HAP-1 (cell line): ENCODE data around the gene VPS8.

ENCODE experiments used
- DNase-seq, 2 experiments: peaks; one replicate each; pipeline ENCODE4 v3.0.0-alpha.2; 2016 to 2020; ENCODE audit warnings: low spot score in 2 of 2
- H3K27me3 ChIP-seq: fragments of 250-450 bp; sonication (Bioruptor Pico); 2 replicates; pipeline ENCODE4 v1.5.1; 2020; ENCODE audit warnings: low read depth, mild to moderate bottlenecking, moderate library complexity
- H3K36me3 ChIP-seq: fragments of 250-450 bp; sonication (Bioruptor Pico); replicated peaks from 2 replicates; pipeline ENCODE4 v1.5.1; 2020; ENCODE audit warnings: mild to moderate bottlenecking
- H3K4me1 ChIP-seq: fragments of 250-450 bp; sonication (Bioruptor Pico); 2 replicates; pipeline ENCODE4 v1.5.1; 2020; ENCODE audit warnings: mild to moderate bottlenecking
- H3K4me3 ChIP-seq: fragments of 250-450 bp; sonication (Bioruptor Pico); 2 replicates; pipeline ENCODE4 v1.5.1; 2020; ENCODE audit warnings: mild to moderate bottlenecking, moderate library complexity
- H3K9me3 ChIP-seq: fragments of 250-450 bp; sonication (Bioruptor Pico); 2 replicates; pipeline ENCODE4 v1.5.1; 2020; ENCODE audit warnings: mild to moderate bottlenecking, moderate library complexity
- in situ Hi-C: fragments of 300-500 bp; cut with MboI; formaldehyde crosslinking; loops from 3 replicates; pipeline ENCODE4 v1.14.3; 2020; ENCODE audit warnings: low sequenced_read_pairs, inconsistent platforms, mixed read lengths

VPS8 gene, protein sequence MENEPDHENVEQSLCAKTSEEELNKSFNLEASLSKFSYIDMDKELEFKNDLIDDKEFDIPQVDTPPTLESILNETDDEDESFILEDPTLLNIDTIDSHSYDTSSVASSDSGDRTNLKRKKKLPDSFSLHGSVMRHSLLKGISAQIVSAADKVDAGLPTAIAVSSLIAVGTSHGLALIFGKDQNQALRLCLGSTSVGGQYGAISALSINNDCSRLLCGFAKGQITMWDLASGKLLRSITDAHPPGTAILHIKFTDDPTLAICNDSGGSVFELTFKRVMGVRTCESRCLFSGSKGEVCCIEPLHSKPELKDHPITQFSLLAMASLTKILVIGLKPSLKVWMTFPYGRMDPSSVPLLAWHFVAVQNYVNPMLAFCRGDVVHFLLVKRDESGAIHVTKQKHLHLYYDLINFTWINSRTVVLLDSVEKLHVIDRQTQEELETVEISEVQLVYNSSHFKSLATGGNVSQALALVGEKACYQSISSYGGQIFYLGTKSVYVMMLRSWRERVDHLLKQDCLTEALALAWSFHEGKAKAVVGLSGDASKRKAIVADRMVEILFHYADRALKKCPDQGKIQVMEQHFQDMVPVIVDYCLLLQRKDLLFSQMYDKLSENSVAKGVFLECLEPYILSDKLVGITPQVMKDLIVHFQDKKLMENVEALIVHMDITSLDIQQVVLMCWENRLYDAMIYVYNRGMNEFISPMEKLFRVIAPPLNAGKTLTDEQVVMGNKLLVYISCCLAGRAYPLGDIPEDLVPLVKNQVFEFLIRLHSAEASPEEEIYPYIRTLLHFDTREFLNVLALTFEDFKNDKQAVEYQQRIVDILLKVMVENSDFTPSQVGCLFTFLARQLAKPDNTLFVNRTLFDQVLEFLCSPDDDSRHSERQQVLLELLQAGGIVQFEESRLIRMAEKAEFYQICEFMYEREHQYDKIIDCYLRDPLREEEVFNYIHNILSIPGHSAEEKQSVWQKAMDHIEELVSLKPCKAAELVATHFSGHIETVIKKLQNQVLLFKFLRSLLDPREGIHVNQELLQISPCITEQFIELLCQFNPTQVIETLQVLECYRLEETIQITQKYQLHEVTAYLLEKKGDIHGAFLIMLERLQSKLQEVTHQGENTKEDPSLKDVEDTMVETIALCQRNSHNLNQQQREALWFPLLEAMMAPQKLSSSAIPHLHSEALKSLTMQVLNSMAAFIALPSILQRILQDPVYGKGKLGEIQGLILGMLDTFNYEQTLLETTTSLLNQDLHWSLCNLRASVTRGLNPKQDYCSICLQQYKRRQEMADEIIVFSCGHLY (N-terminal part only)

DNA sequence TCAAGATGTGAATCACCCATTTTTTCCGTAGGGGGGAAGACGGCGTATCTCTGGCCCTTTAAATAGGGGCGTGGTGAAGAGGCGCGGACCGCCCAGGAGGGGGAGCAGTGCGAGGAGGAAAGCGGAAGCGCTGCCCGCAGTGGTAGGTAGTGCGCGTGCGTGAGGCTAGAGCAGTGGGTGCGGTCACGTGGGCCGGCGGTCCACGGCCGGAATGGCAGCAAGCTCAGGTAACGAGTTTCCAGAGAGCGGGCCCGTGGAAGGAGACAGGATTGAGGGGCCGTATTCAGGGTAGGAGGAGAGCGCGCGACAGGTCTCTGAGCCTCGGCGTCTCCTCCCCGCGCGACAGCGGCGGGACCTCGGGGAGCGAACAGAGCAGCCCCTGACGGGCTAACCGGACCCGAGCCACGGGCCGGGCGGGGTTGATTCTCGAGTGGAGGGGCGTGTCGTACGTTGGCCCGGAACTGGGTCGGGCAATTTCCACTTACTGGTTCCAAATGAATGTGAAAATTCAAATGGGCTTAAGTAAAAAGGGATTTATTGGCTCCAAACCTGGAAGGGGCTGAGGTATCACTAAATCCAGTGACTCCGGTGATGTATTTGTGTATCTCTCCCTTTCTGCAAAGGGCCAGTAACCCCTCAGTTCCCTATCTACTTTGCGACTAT, at the start of gene VPS8:
Gene VPS8 (plus strand): TSS at position 168 of the 663 bp plus-strand sequence. CDS start 12,467 bp downstream, outside the sequence.
- Histone ChIP-seq H3K4me3 (peak within 1 kb of the TSS; percentile 92), H3K4me1 (peaks cover 9% of the 10 kb centered on the region), H3K9me3 (no peaks in the 10 kb centered on the region), H3K27me3 (no peaks in the 10 kb centered on the region; the same call in 1 of the 2 replicates), H3K36me3 (no peaks in the 10 kb centered on the region)
- DNase-seq = peak; percentile 94 to 98
- in situ Hi-C loops = no loop called here

DNA sequence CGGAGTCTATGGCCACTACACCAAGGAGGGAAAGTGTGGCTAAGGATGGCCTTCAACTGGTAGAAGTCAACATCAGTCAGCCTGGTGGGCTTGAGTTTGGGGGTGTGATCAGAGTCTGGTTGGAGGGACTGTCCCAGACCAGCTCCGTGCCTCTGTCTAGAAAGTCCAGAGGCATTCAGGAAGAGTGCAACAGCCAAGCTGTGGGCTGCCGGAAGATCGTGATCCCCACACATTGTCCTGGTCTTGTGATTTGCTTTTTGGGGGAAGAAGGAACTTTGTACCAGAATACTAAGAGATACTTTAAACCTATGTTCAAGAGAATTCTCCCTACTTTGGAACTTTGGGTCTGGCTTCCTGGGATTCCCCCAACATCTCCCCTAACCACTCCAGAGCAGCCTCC, 47.8 kb upstream of the VPS8 start:
- in situ Hi-C loops = no loop called here

DNA sequence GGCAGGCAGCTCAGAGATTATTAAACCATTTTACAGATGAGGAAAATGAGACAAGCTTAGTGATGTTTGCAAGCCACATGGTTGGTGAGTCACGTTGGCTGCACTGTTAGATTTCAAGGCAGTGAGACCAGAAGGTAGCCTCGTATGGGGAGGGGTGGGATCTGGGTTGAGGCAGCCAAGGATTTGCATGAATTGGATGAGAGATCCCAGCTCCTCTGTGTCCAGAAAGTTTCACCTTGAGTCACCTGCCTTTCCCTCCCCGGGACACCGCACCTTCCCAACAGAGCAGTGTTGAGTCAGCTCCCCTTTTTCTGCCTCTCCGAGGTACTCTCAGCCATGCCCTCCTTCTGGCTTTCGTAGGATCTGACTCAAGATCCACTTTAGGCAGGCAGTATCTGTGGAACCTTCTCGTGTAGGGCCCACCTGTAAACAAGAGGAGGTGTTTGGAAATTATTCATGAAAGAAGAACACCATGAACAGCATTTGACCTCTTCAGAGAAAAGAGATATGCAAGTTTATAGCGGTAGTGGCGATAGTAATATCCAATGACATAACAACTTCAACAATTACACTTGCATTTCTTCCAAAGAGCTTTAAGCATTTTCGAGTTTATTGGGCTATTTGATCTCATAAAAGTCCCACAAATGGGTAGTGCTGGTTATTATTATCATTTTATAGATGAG, 46.8 kb upstream of the VPS8 start:
- Histone ChIP-seq H3K27me3 (no peaks in the 10 kb centered on the region), H3K9me3 (no peaks in the 10 kb centered on the region), H3K4me3 (no peak overlapping the region), H3K4me1 (no peaks in the 10 kb centered on the region), H3K36me3 (no peaks in the 10 kb centered on the region)
- no peak for DNase-seq
- in situ Hi-C loops = no loop called here

More for the DNA sequence above, 47.8 kb upstream of the VPS8 start:
- no peak overlapping the region for H3K4me3 ChIP-seq
- H3K36me3 ChIP-seq = no peaks in the 10 kb centered on the region
- DNase-seq = no peak
- no peaks in the 10 kb centered on the region for H3K9me3 ChIP-seq
- no peaks in the 10 kb centered on the region for H3K4me1 ChIP-seq
- H3K27me3 ChIP-seq = no peaks in the 10 kb centered on the region

DNA sequence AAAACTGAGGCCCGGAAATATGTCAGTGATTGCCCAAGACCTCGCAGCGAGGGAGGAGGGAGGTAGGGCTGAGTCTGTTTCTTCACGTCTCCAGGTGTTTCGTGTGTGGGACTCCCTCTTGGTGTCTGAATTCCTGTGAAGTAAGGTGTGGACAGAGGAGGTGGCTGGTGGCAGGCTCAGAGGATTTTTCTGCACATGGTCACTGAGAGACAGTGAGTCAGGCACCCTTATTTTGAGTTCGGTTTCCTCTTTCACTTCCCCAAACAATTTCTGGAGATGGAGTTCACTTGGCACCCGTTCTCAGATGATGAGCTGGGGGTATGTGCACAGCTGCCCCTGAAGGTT, 46.3 kb upstream of the VPS8 start:
- no peaks in the 10 kb centered on the region for H3K4me1 ChIP-seq
- H3K4me3 ChIP-seq = no peak overlapping the region
- no peak for DNase-seq
- no peaks in the 10 kb centered on the region for H3K36me3 ChIP-seq
- no peaks in the 10 kb centered on the region for H3K27me3 ChIP-seq
- H3K9me3 ChIP-seq = no peaks in the 10 kb centered on the region
- in situ Hi-C loops = no loop called here

DNA sequence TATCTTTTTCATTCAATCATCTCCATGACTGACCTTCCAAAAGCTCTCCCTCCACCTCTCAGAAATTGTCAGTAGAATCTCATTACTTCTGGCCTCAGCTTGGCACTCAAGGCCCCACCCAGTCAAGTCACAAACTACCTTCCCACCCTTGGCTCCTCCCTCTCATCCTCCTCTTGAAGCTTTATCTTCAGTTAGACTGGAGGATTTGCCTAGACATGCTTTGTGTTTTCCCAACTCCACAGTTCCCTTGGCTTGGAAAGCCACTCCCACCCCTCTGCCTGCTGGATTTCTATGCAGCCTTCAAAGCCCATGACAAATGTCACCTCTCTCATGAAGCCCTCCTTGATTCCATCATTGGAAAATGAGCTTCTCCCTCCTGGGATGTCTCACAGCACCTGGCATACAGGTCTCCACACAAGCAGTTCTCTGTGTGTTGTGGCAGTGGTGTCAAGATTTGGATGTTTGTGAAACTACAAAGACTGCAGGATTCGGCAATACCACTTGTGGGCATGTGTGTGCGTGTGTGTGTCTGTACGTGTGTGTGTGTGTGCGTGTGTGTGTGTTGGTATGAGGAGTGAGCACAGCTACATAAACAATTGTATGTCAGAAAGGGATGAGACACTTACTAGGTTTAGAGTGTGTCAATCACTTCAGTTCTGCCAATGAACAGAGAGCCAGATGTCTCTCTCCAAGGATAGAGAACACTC, 45.3 kb upstream of the VPS8 start:
- H3K36me3 ChIP-seq = no peaks in the 10 kb centered on the region
- no peaks in the 10 kb centered on the region for H3K27me3 ChIP-seq
- no peaks in the 10 kb centered on the region for H3K4me1 ChIP-seq
- DNase-seq = peak in 1 of 2 experiments; percentile 50
- H3K9me3 ChIP-seq = no peaks in the 10 kb centered on the region
- no peak overlapping the region for H3K4me3 ChIP-seq
- in situ Hi-C loops = no loop called here

DNA sequence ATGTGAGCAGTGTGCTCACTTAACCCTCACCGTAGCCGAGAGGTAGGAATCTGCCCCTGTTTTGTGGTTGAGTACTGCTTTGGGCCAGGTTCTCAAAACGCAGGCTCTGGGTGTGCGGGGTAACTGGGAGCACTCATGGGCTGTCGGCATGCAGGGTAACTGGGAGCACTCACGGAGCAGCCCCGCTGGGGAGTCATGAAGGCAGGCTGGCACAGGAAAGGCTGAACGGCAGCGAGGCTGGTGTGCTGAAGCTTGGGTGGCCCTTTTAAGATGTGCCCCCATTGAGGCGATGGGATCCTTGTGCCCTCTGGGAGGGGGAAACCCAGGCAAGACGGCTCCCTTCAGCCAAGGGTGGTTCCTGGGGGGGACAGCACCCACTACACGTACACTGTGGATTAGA, 44.6 kb upstream of the VPS8 start:
- no peaks in the 10 kb centered on the region for H3K27me3 ChIP-seq
- H3K4me3 ChIP-seq = no peak overlapping the region
- H3K4me1 ChIP-seq = no peaks in the 10 kb centered on the region
- no peaks in the 10 kb centered on the region for H3K36me3 ChIP-seq
- no peaks in the 10 kb centered on the region for H3K9me3 ChIP-seq
- DNase-seq = no peak
- in situ Hi-C loops = no loop called here

DNA sequence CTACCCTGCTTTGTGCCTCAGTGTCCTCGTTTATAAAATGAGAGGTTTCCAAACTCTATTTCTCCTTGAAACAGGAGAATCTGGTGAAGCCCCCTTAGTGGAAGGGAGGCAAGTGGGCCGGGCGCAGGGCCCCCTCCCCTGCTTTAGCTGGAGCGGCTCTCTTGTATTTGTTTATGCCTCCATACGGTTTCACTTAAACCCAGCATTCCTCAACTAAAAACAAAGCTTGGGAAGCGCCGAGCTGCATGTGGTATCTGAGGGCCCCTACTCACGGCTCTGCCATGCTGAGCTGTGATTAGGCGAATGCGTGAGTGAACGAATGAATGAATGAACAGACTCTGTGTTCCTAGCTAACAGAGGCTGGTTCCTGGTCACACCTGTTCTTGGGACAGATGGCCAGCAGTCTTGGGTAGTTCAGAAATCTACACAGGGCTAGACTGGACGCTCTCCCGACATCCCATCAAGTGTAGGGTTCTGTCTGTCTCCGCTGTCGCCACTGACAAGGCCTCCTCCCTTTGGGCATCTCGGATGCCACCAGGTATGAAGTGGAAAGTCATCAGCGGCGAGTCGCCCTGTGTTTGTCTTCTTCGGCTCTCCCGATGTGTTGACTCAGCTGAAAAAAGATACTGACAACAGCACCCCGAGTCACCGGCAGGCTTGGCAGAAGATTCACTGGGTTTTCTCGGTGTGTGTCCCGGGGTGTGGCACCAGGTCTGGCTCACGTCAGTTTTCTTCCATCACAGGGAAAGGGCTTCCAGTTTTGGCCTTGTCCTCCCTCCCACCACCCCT, 42.4 kb upstream of the VPS8 start:
- no peaks in the 10 kb centered on the region for H3K36me3 ChIP-seq
- DNase-seq = no peak
- no peaks in the 10 kb centered on the region for H3K9me3 ChIP-seq
- H3K27me3 ChIP-seq = no peaks in the 10 kb centered on the region
- in situ Hi-C loops = no loop called here
- no peak overlapping the region for H3K4me3 ChIP-seq
- no peaks in the 10 kb centered on the region for H3K4me1 ChIP-seq

DNA sequence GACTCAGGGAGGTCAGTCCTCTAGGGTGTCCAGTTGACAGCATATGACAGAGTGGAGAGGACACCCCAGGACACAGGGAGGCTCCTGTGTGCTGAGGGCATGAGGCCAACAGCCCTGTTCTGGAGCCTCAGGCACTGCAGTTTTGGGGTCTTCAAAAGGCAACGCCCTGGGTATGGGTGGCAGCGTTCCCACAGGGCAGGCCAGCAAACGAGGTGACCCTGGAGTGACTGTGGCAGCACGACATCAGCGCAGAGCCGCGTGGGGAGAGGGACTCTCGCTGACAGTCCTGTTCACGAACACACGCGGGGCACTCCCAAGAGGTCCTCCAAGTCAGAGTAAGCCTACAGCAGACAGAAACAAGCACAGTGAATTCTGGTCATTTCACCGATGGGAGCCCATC, 41.4 kb upstream of the VPS8 start:
- Histone ChIP-seq H3K4me1 (no peaks in the 10 kb centered on the region), H3K9me3 (no peaks in the 10 kb centered on the region), H3K4me3 (no peak overlapping the region), H3K36me3 (no peaks in the 10 kb centered on the region), H3K27me3 (no peaks in the 10 kb centered on the region)
- DNase-seq = no peak
- in situ Hi-C loops = no loop called here

DNA sequence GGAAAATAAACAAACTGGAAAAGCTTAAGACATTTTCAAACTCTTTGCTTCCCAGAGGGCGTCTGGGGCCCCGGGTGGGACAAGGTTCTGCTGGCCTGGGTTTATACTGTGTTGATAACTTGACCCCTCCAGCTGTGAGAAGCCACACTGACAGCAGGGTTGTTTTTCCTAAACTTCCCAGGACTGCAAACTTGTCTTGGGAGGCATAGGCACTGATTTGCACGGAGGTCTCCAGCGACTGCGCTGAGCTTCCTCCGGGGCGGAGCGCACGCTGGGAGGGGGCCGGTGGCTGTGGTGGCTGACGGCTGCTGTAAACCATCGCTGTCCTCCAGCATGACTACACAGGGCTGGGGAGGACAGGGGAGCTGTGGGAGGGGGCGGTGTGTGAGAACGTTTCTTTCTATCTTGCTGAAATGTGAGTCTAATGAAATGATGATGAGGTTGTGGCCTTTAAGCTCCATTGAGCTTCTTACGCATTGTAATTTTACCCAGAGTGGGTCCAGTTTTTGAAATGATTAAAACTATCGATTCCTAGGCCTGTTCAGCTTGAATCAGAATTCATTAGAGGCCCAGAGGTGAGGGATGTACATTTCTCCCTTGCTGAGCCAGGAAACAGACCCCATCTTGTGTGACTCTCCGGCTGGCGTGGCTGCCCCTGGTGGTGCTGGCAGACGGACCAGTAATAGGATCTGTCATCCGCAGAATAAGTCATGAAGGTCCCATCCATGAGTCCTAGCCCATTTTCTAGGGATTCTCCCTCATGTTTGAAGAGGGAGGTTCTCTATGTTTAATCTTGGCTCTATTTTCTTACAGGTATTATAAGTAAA, 40.5 kb upstream of the VPS8 start:
- DNase-seq = no peak
- no peaks in the 10 kb centered on the region for H3K4me1 ChIP-seq
- H3K4me3 ChIP-seq = no peak overlapping the region
- H3K36me3 ChIP-seq = no peaks in the 10 kb centered on the region
- no peaks in the 10 kb centered on the region for H3K9me3 ChIP-seq
- no peaks in the 10 kb centered on the region for H3K27me3 ChIP-seq
- in situ Hi-C loops = no loop called here

DNA sequence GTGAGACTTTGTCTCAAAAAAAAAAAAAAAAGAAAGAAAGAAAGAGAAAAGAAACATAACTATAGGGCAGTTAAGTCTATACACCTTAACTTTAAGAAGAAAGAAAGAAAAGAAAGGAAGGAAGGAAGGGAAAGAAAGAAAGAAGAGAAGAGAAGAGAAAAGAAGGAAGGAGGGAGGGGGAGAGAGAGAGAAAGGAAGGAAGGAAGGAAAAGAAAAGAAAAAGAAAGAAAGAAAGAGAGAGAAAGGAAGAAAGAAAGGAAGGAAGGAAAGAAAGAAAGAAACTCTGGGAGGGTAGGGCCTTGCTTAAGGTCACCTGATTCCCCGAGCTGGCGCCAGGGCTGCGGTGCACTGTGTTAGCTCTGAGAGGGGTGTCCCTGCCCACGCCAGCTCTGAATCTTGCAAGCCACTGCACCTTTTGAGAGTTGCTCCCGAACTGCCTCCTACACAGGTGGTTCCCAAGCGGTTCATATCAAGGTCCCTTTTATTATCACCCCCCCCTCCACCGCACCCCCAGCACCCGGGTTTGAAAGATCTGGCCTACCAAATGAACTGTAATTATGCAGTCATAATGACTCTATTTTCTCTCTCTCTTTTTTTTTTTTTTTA, 39.2 kb upstream of the VPS8 start:
- H3K9me3 ChIP-seq = no peaks in the 10 kb centered on the region
- no peaks in the 10 kb centered on the region for H3K4me1 ChIP-seq
- no peaks in the 10 kb centered on the region for H3K27me3 ChIP-seq
- DNase-seq = no peak
- in situ Hi-C loops = no loop called here
- H3K4me3 ChIP-seq = no peak overlapping the region
- no peaks in the 10 kb centered on the region for H3K36me3 ChIP-seq
